KMS-11 (cell line): ENCODE measurements around the gene BRPF1.

Source experiments
- H2AFZ ChIP-seq: fragments of 200-600 bp; sonication (generic); 2 replicates; pipeline ENCODE4 v1.6.1; 2016; ENCODE audit warnings: antibody characterized with exemption, mixed run types, low read depth
- H3K27ac ChIP-seq: fragments of 200-600 bp; sonication (generic); 2 replicates; pipeline ENCODE4 v1.6.1; 2016; ENCODE audit warnings: mild to moderate bottlenecking, mixed run types
- H3K27me3 ChIP-seq: fragments of 200-600 bp; sonication (generic); 2 replicates; pipeline ENCODE4 v1.6.1; 2017; ENCODE audit warnings: mild to moderate bottlenecking, low read depth, mixed run types, moderate library complexity; ENCODE audit not compliant: insufficient read depth
- H3K36me3 ChIP-seq: fragments of 200-600 bp; sonication (generic); 2 replicates; pipeline ENCODE4 v1.6.1; 2017; ENCODE audit warnings: mild to moderate bottlenecking, mixed run types; ENCODE audit not compliant: insufficient read depth
- H3K4me1 ChIP-seq: fragments of 200-600 bp; sonication (generic); 2 replicates; pipeline ENCODE4 v1.6.1; 2016; ENCODE audit warnings: mild to moderate bottlenecking, low read depth, mixed run types; ENCODE audit not compliant: poor library complexity, severe bottlenecking
- H3K4me2 ChIP-seq: fragments of 200-600 bp; sonication (generic); 2 replicates; pipeline ENCODE4 v1.7.0; 2016; ENCODE audit warnings: mild to moderate bottlenecking, mixed run types
- H3K4me3 ChIP-seq: fragments of 200-600 bp; sonication (generic); IDR thresholded peaks from 2 replicates; pipeline ENCODE4 v1.6.1; 2017; ENCODE audit warnings: low read depth, low read length, mixed read lengths; ENCODE audit not compliant: insufficient read depth
- H3K79me2 ChIP-seq: fragments of 200-600 bp; sonication (generic); 2 replicates; pipeline ENCODE4 v1.6.1; 2016; ENCODE audit warnings: low read depth, mixed run types; ENCODE audit not compliant: insufficient read depth
- H3K9ac ChIP-seq: fragments of 200-600 bp; sonication (generic); 2 replicates; pipeline ENCODE4 v1.6.1; 2016; ENCODE audit warnings: mild to moderate bottlenecking, mixed run types
- H4K20me1 ChIP-seq: fragments of 200-600 bp; sonication (generic); 2 replicates; pipeline ENCODE4 v1.6.1; 2016; ENCODE audit warnings: mild to moderate bottlenecking, mixed run types; ENCODE audit not compliant: insufficient read depth
- CTCF ChIP-seq: fragments of 200-600 bp; sonication (generic); conservative IDR thresholded peaks from 2 replicates; pipeline ENCODE4 v1.6.1; 2017; ENCODE audit warnings: low read depth, mild to moderate bottlenecking, antibody characterized with exemption, low read length, moderate library complexity, mixed read lengths

Gene BRPF1

GRCh38 chr3:9721015-9721699 lies 10.4 kb upstream of the BRPF1 start:
- no peak overlapping the region for H3K4me2 ChIP-seq
- H4K20me1 ChIP-seq: no peaks in the 10 kb centered on the region
- no peak overlapping the region for H3K9ac ChIP-seq
- no peak overlapping the region for H2AFZ ChIP-seq
- H3K27ac ChIP-seq: no peak overlapping the region
- H3K36me3 ChIP-seq: no peaks in the 10 kb centered on the region
- no peaks in the 10 kb centered on the region for H3K27me3 ChIP-seq
- no peak overlapping the region for H3K4me3 ChIP-seq
- TF ChIP-seq CTCF: no peak
- no peaks in the 10 kb centered on the region for H3K4me1 ChIP-seq
- no peaks in the 10 kb centered on the region for H3K79me2 ChIP-seq

- Histone ChIP-seq H2AFZ (no peak overlapping the region), H3K4me1 (no peaks in the 10 kb centered on the region), H3K36me3 (no peaks in the 10 kb centered on the region), H3K79me2 (no peaks in the 10 kb centered on the region), H3K27me3 (no peaks in the 10 kb centered on the region), H3K4me3 (no peak overlapping the region), H3K4me2 (no peak overlapping the region), H3K9ac (no peak overlapping the region), H4K20me1 (no peaks in the 10 kb centered on the region), H3K27ac (no peak overlapping the region)
- no peak for TF ChIP-seq CTCF
Measured at GRCh38 chr3:9721700-9722060, 9.9 kb upstream of the BRPF1 start.

GRCh38 chr3:9725775-9726515 lies 5.6 kb upstream of the BRPF1 start:
- no peaks in the 10 kb centered on the region for H3K27me3 ChIP-seq
- H4K20me1 ChIP-seq: no peaks in the 10 kb centered on the region
- TF ChIP-seq CTCF: no peak
- H2AFZ ChIP-seq: no peak overlapping the region
- H3K9ac ChIP-seq: no peak overlapping the region
- no peaks in the 10 kb centered on the region for H3K36me3 ChIP-seq
- H3K27ac ChIP-seq: no peak overlapping the region
- no peak overlapping the region for H3K4me2 ChIP-seq
- H3K79me2 ChIP-seq: no peaks in the 10 kb centered on the region
- H3K4me3 ChIP-seq: no peak overlapping the region
- H3K4me1 ChIP-seq: no peaks in the 10 kb centered on the region

GRCh38 chr3:9727041-9727595 lies 4.4 kb upstream of the BRPF1 start:
- H4K20me1 ChIP-seq: no peaks in the 10 kb centered on the region
- H3K4me3 ChIP-seq: no peak overlapping the region
- H3K4me1 ChIP-seq: no peaks in the 10 kb centered on the region
- H3K36me3 ChIP-seq: no peaks in the 10 kb centered on the region
- H2AFZ ChIP-seq: no peak overlapping the region
- H3K79me2 ChIP-seq: peaks cover 3% of the 10 kb centered on the region
- no peaks in the 10 kb centered on the region for H3K27me3 ChIP-seq
- H3K4me2 ChIP-seq: no peak overlapping the region
- no peak overlapping the region for H3K27ac ChIP-seq
- TF ChIP-seq CTCF: peak; percentile 73
- no peak overlapping the region for H3K9ac ChIP-seq
